A549 (cell line): Measurements from ENCODE around the gene LCAT.

Experiments
- CHD2 ChIP-seq: fragments of 150-350 bp; IDR thresholded peaks from 2 replicates; pipeline ENCODE4 v1.6.1; 2014; ENCODE audit warnings: low read length; ENCODE audit not compliant: partially characterized antibody
- HDAC2 ChIP-seq: fragments of 200-600 bp; sonication (generic); IDR thresholded peaks from 2 replicates; pipeline ENCODE4 v1.6.1; 2016
- KDM1A ChIP-seq: fragments of 200-600 bp; sonication (generic); IDR thresholded peaks from 2 replicates; pipeline ENCODE4 v1.6.1; 2016; ENCODE audit warnings: low read depth, mild to moderate bottlenecking
- PHF8 ChIP-seq: fragments of 200-600 bp; sonication (generic); IDR thresholded peaks from 2 replicates; pipeline ENCODE4 v1.6.1; 2016; ENCODE audit warnings: low read depth, mild to moderate bottlenecking, antibody characterized with exemption, moderate library complexity, borderline replicate concordance
- POLR2A ChIP-seq: IDR thresholded peaks from 2 replicates; pipeline ENCODE4 v1.6.1; 2012; ENCODE audit warnings: mild to moderate bottlenecking, low read length
- RNF2 ChIP-seq: fragments of 200-600 bp; sonication (generic); IDR thresholded peaks from 2 replicates; pipeline ENCODE4 v1.6.1; 2016; ENCODE audit warnings: low read depth, mild to moderate bottlenecking, antibody characterized with exemption, moderate library complexity, borderline replicate concordance
- ZFP36 ChIP-seq: fragments of 450-650 bp; IDR thresholded peaks from 2 replicates; pipeline ENCODE4 v1.6.1; 2014; ENCODE audit warnings: borderline replicate concordance; ENCODE audit not compliant: partially characterized antibody
- TF ChIP-seq, protein P1 (sequence below): fragments of >200 bp; sonication (Bioruptor Twin); formaldehyde crosslinking; IDR thresholded peaks from 3 replicates; pipeline ENCODE4 v1.5.1; 2016
- TF ChIP-seq, protein P2 (sequence below): fragments of >200 bp; sonication (Bioruptor Twin); formaldehyde crosslinking; IDR thresholded peaks from 3 replicates; pipeline ENCODE4 v1.6.1; 2016

DNA sequence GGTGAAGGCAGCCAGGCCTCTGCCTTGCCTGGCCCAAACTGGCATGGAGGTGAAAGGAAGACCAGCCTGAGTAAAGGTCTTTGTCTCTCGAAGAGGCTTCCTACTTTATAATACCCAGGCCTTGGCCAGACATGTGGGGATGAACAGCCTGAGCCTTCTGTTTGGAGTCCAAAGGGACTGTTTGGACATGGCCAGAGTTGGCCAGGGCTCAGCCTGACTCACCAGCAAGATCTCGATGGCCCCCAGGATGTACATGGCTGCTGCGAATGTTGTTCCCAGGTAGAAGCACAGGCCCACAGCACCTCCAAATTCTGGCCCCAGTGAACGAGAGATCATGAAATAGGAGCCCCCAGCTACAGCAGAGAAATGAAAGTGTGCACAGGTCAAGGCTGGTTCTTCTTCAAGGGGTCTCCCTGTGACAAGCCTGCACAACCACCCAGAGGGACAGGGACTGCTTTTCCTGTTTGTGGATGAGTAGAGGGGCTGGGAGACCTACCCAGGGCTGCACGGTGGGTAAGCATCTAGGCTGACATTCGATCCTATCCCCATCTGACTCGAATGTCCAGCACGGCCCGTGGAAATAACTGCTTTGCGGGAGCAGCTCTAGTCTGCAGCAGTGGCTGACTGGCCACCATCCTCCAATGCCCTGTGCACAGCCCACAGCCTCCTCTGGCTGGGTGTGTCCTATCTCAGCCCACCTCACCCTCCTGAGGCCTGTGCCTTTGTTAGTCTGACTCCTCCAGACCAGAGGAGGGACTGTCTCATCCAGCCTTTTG is 10.7 kb upstream of the LCAT start:
- TF ChIP-seq KDM1A = no peak
- TF ChIP-seq, protein P1, sequence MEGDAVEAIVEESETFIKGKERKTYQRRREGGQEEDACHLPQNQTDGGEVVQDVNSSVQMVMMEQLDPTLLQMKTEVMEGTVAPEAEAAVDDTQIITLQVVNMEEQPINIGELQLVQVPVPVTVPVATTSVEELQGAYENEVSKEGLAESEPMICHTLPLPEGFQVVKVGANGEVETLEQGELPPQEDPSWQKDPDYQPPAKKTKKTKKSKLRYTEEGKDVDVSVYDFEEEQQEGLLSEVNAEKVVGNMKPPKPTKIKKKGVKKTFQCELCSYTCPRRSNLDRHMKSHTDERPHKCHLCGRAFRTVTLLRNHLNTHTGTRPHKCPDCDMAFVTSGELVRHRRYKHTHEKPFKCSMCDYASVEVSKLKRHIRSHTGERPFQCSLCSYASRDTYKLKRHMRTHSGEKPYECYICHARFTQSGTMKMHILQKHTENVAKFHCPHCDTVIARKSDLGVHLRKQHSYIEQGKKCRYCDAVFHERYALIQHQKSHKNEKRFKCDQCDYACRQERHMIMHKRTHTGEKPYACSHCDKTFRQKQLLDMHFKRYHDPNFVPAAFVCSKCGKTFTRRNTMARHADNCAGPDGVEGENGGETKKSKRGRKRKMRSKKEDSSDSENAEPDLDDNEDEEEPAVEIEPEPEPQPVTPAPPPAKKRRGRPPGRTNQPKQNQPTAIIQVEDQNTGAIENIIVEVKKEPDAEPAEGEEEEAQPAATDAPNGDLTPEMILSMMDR = no peak
- TF ChIP-seq RNF2 = no peak
- no peak for TF ChIP-seq ZFP36
- no peak for TF ChIP-seq POLR2A
- TF ChIP-seq PHF8 = no peak
- TF ChIP-seq, protein P2, sequence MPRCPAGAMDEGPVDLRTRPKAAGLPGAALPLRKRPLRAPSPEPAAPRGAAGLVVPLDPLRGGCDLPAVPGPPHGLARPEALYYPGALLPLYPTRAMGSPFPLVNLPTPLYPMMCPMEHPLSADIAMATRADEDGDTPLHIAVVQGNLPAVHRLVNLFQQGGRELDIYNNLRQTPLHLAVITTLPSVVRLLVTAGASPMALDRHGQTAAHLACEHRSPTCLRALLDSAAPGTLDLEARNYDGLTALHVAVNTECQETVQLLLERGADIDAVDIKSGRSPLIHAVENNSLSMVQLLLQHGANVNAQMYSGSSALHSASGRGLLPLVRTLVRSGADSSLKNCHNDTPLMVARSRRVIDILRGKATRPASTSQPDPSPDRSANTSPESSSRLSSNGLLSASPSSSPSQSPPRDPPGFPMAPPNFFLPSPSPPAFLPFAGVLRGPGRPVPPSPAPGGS = no peak
- no peak for TF ChIP-seq CHD2
- TF ChIP-seq HDAC2 = no peak
